ENCODE results near the gene WLS. TPM values are rescaled to one million over a fixed set of nuclear protein-coding genes. Genes with fewer than 3 reads are reported as not detected.

WLS gene
- total RNA-seq, 2 donors from 2014 or later, result not detected

- H3K9me3 Mint-ChIP-seq, result no peaks in the 10 kb centered on the region
- H3K4me1 Mint-ChIP-seq (ENCODE audit: low read depth), result no peaks in the 10 kb centered on the region
- peaks cover 26% of the 10 kb centered on the region for H3K27me3 Mint-ChIP-seq (ENCODE audit: low read depth)
- H3K27ac Mint-ChIP-seq, result no peak overlapping the region
- no peak overlapping the region for H3K4me3 Mint-ChIP-seq
- no peaks in the 10 kb centered on the region for H3K36me3 Mint-ChIP-seq (ENCODE audit: insufficient read depth in 2 of 2)
- no peak for DNase-seq
- ATAC-seq (replicated peaks in 1 of 2), result no peak
Measured at GRCh38 chr1:68237040-68237439, 4.7 kb upstream of the WLS start.

DNA sequence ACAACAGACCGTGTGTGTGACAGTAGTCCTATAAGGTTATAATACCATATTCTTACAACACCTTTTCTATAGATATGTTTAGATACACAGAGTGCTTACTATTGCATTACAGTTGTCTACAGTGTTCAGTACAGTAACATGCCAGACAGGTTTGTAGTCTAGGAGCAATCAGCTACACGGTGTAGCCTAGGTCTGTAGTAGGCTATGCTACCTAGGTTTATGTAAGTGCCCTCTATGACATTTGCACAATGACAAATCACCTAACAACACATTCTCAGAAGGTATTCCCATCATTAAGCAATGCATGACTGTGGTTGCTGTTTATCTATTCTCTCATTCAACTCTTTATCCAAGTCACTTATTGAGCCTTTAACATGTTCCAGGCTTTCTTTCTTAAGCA is 1.8 kb upstream of the WLS start:
- Mint-ChIP-seq H3K4me3 (no peak overlapping the region), H3K36me3 (ENCODE audit: insufficient read depth in 2 of 2) (no peaks in the 10 kb centered on the region), H3K27ac (no peak overlapping the region), H3K27me3 (ENCODE audit: low read depth) (peaks cover 46% of the 10 kb centered on the region), H3K9me3 (no peaks in the 10 kb centered on the region), H3K4me1 (ENCODE audit: low read depth) (no peaks in the 10 kb centered on the region)
- DNase-seq, result no peak
- ATAC-seq (replicated peaks in 1 of 2), result no peak

GRCh38 chr1:68233202-68233601 is 879 bp upstream of the WLS start:
- H3K36me3 Mint-ChIP-seq (ENCODE audit: insufficient read depth in 2 of 2), result no peaks in the 10 kb centered on the region
- H3K4me3 Mint-ChIP-seq, result peak overlapping the region; percentile 60 to 65
- DNase-seq (no peak), ATAC-seq (replicated peaks in 1 of 2) (no peak)
- no peaks in the 10 kb centered on the region for H3K4me1 Mint-ChIP-seq (ENCODE audit: low read depth)
- H3K27me3 Mint-ChIP-seq (ENCODE audit: low read depth), result peaks cover 46% of the 10 kb centered on the region
- H3K9me3 Mint-ChIP-seq, result no peaks in the 10 kb centered on the region
- H3K27ac Mint-ChIP-seq, result no peak overlapping the region

GRCh38 chr1:68231627-68232288 is 565 bp downstream of the WLS start:
- no peaks in the 10 kb centered on the region for H3K36me3 Mint-ChIP-seq (ENCODE audit: insufficient read depth in 2 of 2)
- DNase-seq, result no peak
- no peak for ATAC-seq (replicated peaks in 1 of 2)
- no peaks in the 10 kb centered on the region for H3K9me3 Mint-ChIP-seq
- H3K27me3 Mint-ChIP-seq (ENCODE audit: low read depth), result peaks cover 46% of the 10 kb centered on the region
- no peak overlapping the region for H3K27ac Mint-ChIP-seq
- no peaks in the 10 kb centered on the region for H3K4me1 Mint-ChIP-seq (ENCODE audit: low read depth)
- H3K4me3 Mint-ChIP-seq, result peak overlapping the region; percentile 42 to 62

- H3K9me3 Mint-ChIP-seq, result no peaks in the 10 kb centered on the region
- peak overlapping the region; percentile 53 to 65 for H3K4me3 Mint-ChIP-seq
- H3K27me3 Mint-ChIP-seq (ENCODE audit: low read depth), result peaks cover 46% of the 10 kb centered on the region
- no peak overlapping the region for H3K27ac Mint-ChIP-seq
- no peaks in the 10 kb centered on the region for H3K4me1 Mint-ChIP-seq (ENCODE audit: low read depth)
- no peak for DNase-seq
- no peak for ATAC-seq (replicated peaks in 1 of 2)
- no peaks in the 10 kb centered on the region for H3K36me3 Mint-ChIP-seq (ENCODE audit: insufficient read depth in 2 of 2)
Measured at GRCh38 chr1:68230901-68231626, 1.3 kb downstream of the WLS start.

- Mint-ChIP-seq H3K9me3 (no peaks in the 10 kb centered on the region), H3K4me3 (peak overlapping the region; percentile 53 to 65), H3K27ac (no peak overlapping the region), H3K36me3 (ENCODE audit: insufficient read depth in 2 of 2) (no peaks in the 10 kb centered on the region), H3K4me1 (ENCODE audit: low read depth) (no peaks in the 10 kb centered on the region), H3K27me3 (ENCODE audit: low read depth) (peaks cover 46% of the 10 kb centered on the region)
- DNase-seq (no peak), ATAC-seq (replicated peaks in 1 of 2) (no peak)
Measured at GRCh38 chr1:68230484-68230802, 1.9 kb downstream of the WLS start.

GRCh38 chr1:68229650-68230483 is 2.5 kb downstream of the WLS start:
- Mint-ChIP-seq H3K36me3 (ENCODE audit: insufficient read depth in 2 of 2) (no peaks in the 10 kb centered on the region), H3K4me1 (ENCODE audit: low read depth) (no peaks in the 10 kb centered on the region), H3K4me3 (no peak overlapping the region), H3K9me3 (no peaks in the 10 kb centered on the region), H3K27me3 (ENCODE audit: low read depth) (peaks cover 45% of the 10 kb centered on the region), H3K27ac (no peak overlapping the region)
- DNase-seq (no peak), ATAC-seq (replicated peaks in 1 of 2) (no peak)

GRCh38 chr1:68228851-68229250 is 3.5 kb downstream of the WLS start:
- Mint-ChIP-seq H3K4me1 (ENCODE audit: low read depth) (no peaks in the 10 kb centered on the region), H3K27ac (no peak overlapping the region), H3K27me3 (ENCODE audit: low read depth) (peaks cover 35% of the 10 kb centered on the region), H3K9me3 (no peaks in the 10 kb centered on the region), H3K4me3 (no peak overlapping the region), H3K36me3 (ENCODE audit: insufficient read depth in 2 of 2) (no peaks in the 10 kb centered on the region)
- DNase-seq (no peak), ATAC-seq (replicated peaks in 1 of 2) (no peak)

DNA sequence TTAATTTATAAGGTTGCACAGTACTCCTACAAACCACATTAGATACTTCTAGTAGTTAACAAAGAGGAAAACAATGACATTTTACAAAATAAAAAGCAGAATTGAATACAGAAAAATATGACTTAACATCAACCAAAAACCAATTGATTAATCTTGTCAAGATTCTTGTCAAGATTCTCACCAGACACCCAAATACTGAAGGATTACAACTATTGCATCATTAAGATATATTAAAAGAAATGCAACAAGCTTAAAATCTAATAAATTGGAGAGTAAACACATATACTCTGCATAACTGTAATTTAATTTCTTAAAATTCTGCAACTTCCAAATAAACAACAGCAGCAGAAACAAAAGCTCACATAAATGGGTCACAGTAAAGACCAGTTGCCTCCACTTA is 4.7 kb downstream of the WLS start:
- Mint-ChIP-seq H3K27ac (no peak overlapping the region), H3K27me3 (ENCODE audit: low read depth) (peaks cover 29% of the 10 kb centered on the region), H3K4me1 (ENCODE audit: low read depth) (no peaks in the 10 kb centered on the region), H3K9me3 (peaks cover 0 to 3% of the 10 kb centered on the region in 2 donors), H3K4me3 (no peak overlapping the region), H3K36me3 (ENCODE audit: insufficient read depth in 2 of 2) (no peaks in the 10 kb centered on the region)
- ATAC-seq (replicated peaks in 1 of 2), result no peak
- no peak for DNase-seq

- Mint-ChIP-seq H3K27ac (no peak overlapping the region), H3K27me3 (ENCODE audit: low read depth) (peaks cover 23% of the 10 kb centered on the region), H3K4me1 (ENCODE audit: low read depth) (no peaks in the 10 kb centered on the region), H3K4me3 (no peak overlapping the region), H3K9me3 (peaks cover 0 to 3% of the 10 kb centered on the region in 2 donors), H3K36me3 (ENCODE audit: insufficient read depth in 2 of 2) (no peaks in the 10 kb centered on the region)
- DNase-seq (no peak), ATAC-seq (replicated peaks in 1 of 2) (no peak)
Measured at GRCh38 chr1:68225781-68226180, 6.5 kb downstream of the WLS start.

- Mint-ChIP-seq H3K27me3 (ENCODE audit: low read depth) (peaks cover 7% of the 10 kb centered on the region), H3K9me3 (peaks cover 0 to 3% of the 10 kb centered on the region in 2 donors), H3K27ac (no peak overlapping the region), H3K4me3 (no peak overlapping the region), H3K36me3 (ENCODE audit: insufficient read depth in 2 of 2) (no peaks in the 10 kb centered on the region), H3K4me1 (ENCODE audit: low read depth) (no peaks in the 10 kb centered on the region)
- ATAC-seq (replicated peaks in 1 of 2) (no peak), DNase-seq (no peak)
Measured at GRCh38 chr1:68223687-68224086, 8.6 kb downstream of the WLS start.

GRCh38 chr1:68221980-68222373 is 10.3 kb downstream of the WLS start:
- H3K9me3 Mint-ChIP-seq, result peaks cover 0 to 3% of the 10 kb centered on the region in 2 donors
- H3K4me1 Mint-ChIP-seq (ENCODE audit: low read depth), result no peaks in the 10 kb centered on the region
- no peak overlapping the region for H3K4me3 Mint-ChIP-seq
- DNase-seq, result no peak
- no peak overlapping the region for H3K27ac Mint-ChIP-seq
- H3K36me3 Mint-ChIP-seq (ENCODE audit: insufficient read depth in 2 of 2), result no peaks in the 10 kb centered on the region
- H3K27me3 Mint-ChIP-seq (ENCODE audit: low read depth), result peaks cover 7% of the 10 kb centered on the region
- ATAC-seq (replicated peaks in 1 of 2), result no peak
